H9 (cell line): Measurements from ENCODE around the gene CCDC187. TPM values are rescaled to one million over a fixed set of nuclear protein-coding genes. Genes with fewer than 3 reads are reported as not detected.

Experiments used
- DNase-seq: peaks from one replicate; pipeline ENCODE4 v3.0.0-alpha.2; 2017
- H2AFZ ChIP-seq: one replicate; pipeline ENCODE4 v1.6.1; 2013; ENCODE audit warnings: mild to moderate bottlenecking, low read length, control low read depth, moderate library complexity
- H2AK5ac ChIP-seq: 2 replicates; pipeline ENCODE4 v1.6.1; 2013; ENCODE audit warnings: low read length, control low read depth, mixed read lengths; ENCODE audit not compliant: insufficient read length
- H2BK120ac ChIP-seq: one replicate; pipeline ENCODE4 v1.6.1; 2013; ENCODE audit warnings: low read depth, mild to moderate bottlenecking, low read length, control low read depth, inconsistent platforms; ENCODE audit not compliant: poor library complexity, severe bottlenecking
- H2BK12ac ChIP-seq: 2 replicates; pipeline ENCODE4 v1.6.1; 2013; ENCODE audit warnings: low read length, control low read depth, mixed read lengths, low read depth; ENCODE audit not compliant: insufficient read length
- H2BK15ac ChIP-seq: 2 replicates; pipeline ENCODE4 v1.6.1; 2013; ENCODE audit warnings: low read depth, low read length, control low read depth
- H2BK20ac ChIP-seq: one replicate; pipeline ENCODE4 v1.6.1; 2013; ENCODE audit warnings: low read depth, mild to moderate bottlenecking, low read length, control low read depth, inconsistent platforms; ENCODE audit not compliant: poor library complexity, severe bottlenecking
- H2BK5ac ChIP-seq: 2 replicates; pipeline ENCODE4 v1.6.1; 2013; ENCODE audit warnings: low read length, control low read depth, mixed read lengths; ENCODE audit not compliant: insufficient read length
- H3K14ac ChIP-seq: 2 replicates; pipeline ENCODE4 v1.6.1; 2013; ENCODE audit warnings: low read length, control low read depth; ENCODE audit not compliant: insufficient read depth
- H3K18ac ChIP-seq: 2 replicates; pipeline ENCODE4 v1.6.1; 2013; ENCODE audit warnings: low read depth, mild to moderate bottlenecking, mixed read lengths, low read length, control low read depth; ENCODE audit not compliant: insufficient read length
- H3K23ac ChIP-seq: 2 replicates; pipeline ENCODE4 v1.6.1; 2013; ENCODE audit warnings: low read length, control low read depth, mixed read lengths, low read depth; ENCODE audit not compliant: insufficient read length
- H3K23me2 ChIP-seq: 2 replicates; pipeline ENCODE4 v1.6.1; 2013; ENCODE audit warnings: low read depth, mild to moderate bottlenecking, mixed read lengths, low read length, control low read depth; ENCODE audit not compliant: insufficient read length, poor library complexity, severe bottlenecking
- H3K27ac ChIP-seq: 2 replicates; pipeline ENCODE4 v1.5.1; 2013; ENCODE audit warnings: low read length, control low read depth, mixed read lengths, low read depth; ENCODE audit not compliant: insufficient read length
- H3K27me3 ChIP-seq: 2 replicates; pipeline ENCODE4 v1.6.1; 2013; ENCODE audit warnings: low read length, control low read depth, inconsistent platforms; ENCODE audit not compliant: insufficient read depth
- H3K4ac ChIP-seq: 2 replicates; pipeline ENCODE4 v1.6.1; 2013; ENCODE audit warnings: low read depth, mild to moderate bottlenecking, control low read depth, inconsistent platforms, low read length, moderate library complexity
- H3K4me1 ChIP-seq: 2 replicates; pipeline ENCODE4 v1.6.1; 2013; ENCODE audit warnings: low read length, control low read depth, inconsistent platforms; ENCODE audit not compliant: insufficient read depth
- H3K4me2 ChIP-seq: 2 replicates; pipeline ENCODE4 v1.6.1; 2013; ENCODE audit warnings: low read length, control low read depth, mixed read lengths; ENCODE audit not compliant: insufficient read length, insufficient read depth
- H3K56ac ChIP-seq: 2 replicates; pipeline ENCODE4 v1.6.1; 2013; ENCODE audit warnings: low read depth, mild to moderate bottlenecking, mixed read lengths, low read length, control low read depth; ENCODE audit not compliant: insufficient read length
- H3K79me1 ChIP-seq: 2 replicates; pipeline ENCODE4 v1.6.1; 2013; ENCODE audit warnings: low read depth, mild to moderate bottlenecking, moderate library complexity, low read length, control low read depth, inconsistent platforms; ENCODE audit not compliant: insufficient read depth, poor library complexity, severe bottlenecking
- H3K79me2 ChIP-seq: 2 replicates; pipeline ENCODE4 v1.6.1; 2013; ENCODE audit warnings: low read length, control low read depth, inconsistent platforms; ENCODE audit not compliant: insufficient read depth
- H3K9ac ChIP-seq: 2 replicates; pipeline ENCODE4 v1.6.1; 2013; ENCODE audit warnings: low read length, control low read depth, mixed read lengths; ENCODE audit not compliant: insufficient read length; ENCODE audit errors: extremely low read depth
- H3K9me3 ChIP-seq: one replicate; pipeline ENCODE4 v1.6.1; 2013; ENCODE audit warnings: low read depth, low read length, inconsistent platforms; ENCODE audit not compliant: control insufficient read depth
- H3T11ph ChIP-seq: one replicate; pipeline ENCODE4 v1.6.1; 2013; ENCODE audit warnings: mild to moderate bottlenecking, low read length, control low read depth, inconsistent platforms
- H4K20me1 ChIP-seq: one replicate; pipeline ENCODE4 v1.6.1; 2013; ENCODE audit not compliant: control insufficient read depth, insufficient read length, insufficient read depth
- H4K5ac ChIP-seq: 2 replicates; pipeline ENCODE4 v1.6.1; 2013; ENCODE audit warnings: low read depth, mild to moderate bottlenecking, mixed read lengths, low read length, control low read depth; ENCODE audit not compliant: insufficient read length
- H4K8ac ChIP-seq: replicated peaks from 2 replicates; pipeline ENCODE4 v1.6.1; 2013; ENCODE audit warnings: low read length, control low read depth, mixed read lengths, low read depth; ENCODE audit not compliant: insufficient read length
- H4K91ac ChIP-seq: 2 replicates; pipeline ENCODE4 v1.6.1; 2013; ENCODE audit warnings: low read depth, mild to moderate bottlenecking, moderate library complexity, mixed read lengths, low read length, control low read depth; ENCODE audit not compliant: insufficient read length
- H3K27ac Mint-ChIP-seq, 3 experiments: 2 replicates in 2 of 3; 3 replicates in 1 of 3; pipeline ENCODE4 v1.8.0; 2020 to 2021; ENCODE audit warnings: mixed read lengths in 3 of 3, mild to moderate bottlenecking in 1 of 3, moderate library complexity in 1 of 3
- H3K27me3 Mint-ChIP-seq: 2 replicates; pipeline ENCODE4 v1.8.0; 2021; ENCODE audit warnings: low read depth, mild to moderate bottlenecking, moderate library complexity, mixed read lengths
- H3K36me3 Mint-ChIP-seq, 3 experiments: 2 replicates in 2 of 3; 3 replicates in 1 of 3; pipeline ENCODE4 v1.8.0; 2020 to 2021; ENCODE audit warnings: low read depth in 3 of 3, mixed read lengths in 3 of 3; ENCODE audit not compliant: insufficient read depth in 1 of 3
- H3K4me1 Mint-ChIP-seq, 2 experiments: 2 replicates each; pipeline ENCODE4 v1.8.0; 2020; ENCODE audit warnings: mixed read lengths in 2 of 2
- H3K4me3 Mint-ChIP-seq, 2 experiments: 2 replicates in 1 of 2; 3 replicates in 1 of 2; pipeline ENCODE4 v1.8.0; 2020 to 2021; ENCODE audit warnings: mild to moderate bottlenecking in 2 of 2, mixed read lengths in 2 of 2, moderate library complexity in 1 of 2
- H3K9me3 Mint-ChIP-seq, 2 experiments: 2 replicates in 1 of 2; 3 replicates in 1 of 2; pipeline ENCODE4 v1.8.0; 2020; ENCODE audit warnings: mild to moderate bottlenecking in 2 of 2, mixed read lengths in 2 of 2, moderate library complexity in 1 of 2
- WGBS: extraction: QIAGEN DNeasy Blood & Tissue Kit; methylation state at CpG from one replicate; pipeline ENCODE4 v1.1.7; 2013; ENCODE audit warnings: missing lambda C conversion rate, low lambda C conversion rate, mixed read lengths; ENCODE audit not compliant: insufficient read length; ENCODE audit errors: extremely low coverage; 5-methylcytosine and 5-hydroxymethylcytosine counted together
- total RNA-seq: library from RNA; stranded (reverse); gene quantifications from 2 replicates; pipeline ENCODE4 v1.2.1, GENCODE V29; 2021
- TF ChIP-seq, protein P1 (sequence below): fragments of 200-600 bp; sonication (generic); conservative IDR thresholded peaks from 3 replicates; pipeline ENCODE4 v1.8.0; 2021; ENCODE audit warnings: antibody characterized with exemption, mild to moderate bottlenecking

The CCDC187 gene
- total RNA-seq, 1 experiment from 2014 or later, result 0.07 TPM

DNA sequence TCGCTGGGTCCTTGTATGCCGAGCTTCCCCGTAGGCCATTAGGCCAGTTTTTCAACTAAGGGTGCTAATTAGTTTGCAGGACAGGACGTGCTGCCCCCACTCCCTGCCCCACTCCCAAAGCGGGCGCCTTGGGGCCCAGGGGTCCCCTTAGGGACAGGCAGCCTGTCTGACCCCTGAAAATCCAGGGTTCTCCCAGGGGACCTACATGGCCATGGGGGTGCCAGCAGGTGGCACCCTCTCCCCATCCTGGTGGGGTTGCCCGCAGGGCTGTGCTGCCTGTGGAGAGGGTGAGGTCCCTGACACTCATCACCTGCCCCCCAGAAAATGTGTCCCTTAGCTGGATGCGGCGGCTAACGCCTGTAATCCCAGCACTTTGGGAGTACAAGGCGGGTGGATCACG lies 8.5 kb upstream of the CCDC187 start:
- Mint-ChIP-seq H3K27ac (no peak overlapping the region), H3K4me1 (no peaks in the 10 kb centered on the region), H3K27me3 (peaks cover 5% of the 10 kb centered on the region; the same call in 1 of the 2 replicates), H3K9me3 (peaks cover 13 to 15% of the 10 kb centered on the region in 2 experiments), H3K4me3 (no peak overlapping the region), H3K36me3 (peaks cover 6 to 19% (median 7%) of the 10 kb centered on the region in 3 experiments; a peak in 6 of 7 replicates)
- H3K4me1 ChIP-seq, result no peaks in the 10 kb centered on the region
- TF ChIP-seq, protein P1, sequence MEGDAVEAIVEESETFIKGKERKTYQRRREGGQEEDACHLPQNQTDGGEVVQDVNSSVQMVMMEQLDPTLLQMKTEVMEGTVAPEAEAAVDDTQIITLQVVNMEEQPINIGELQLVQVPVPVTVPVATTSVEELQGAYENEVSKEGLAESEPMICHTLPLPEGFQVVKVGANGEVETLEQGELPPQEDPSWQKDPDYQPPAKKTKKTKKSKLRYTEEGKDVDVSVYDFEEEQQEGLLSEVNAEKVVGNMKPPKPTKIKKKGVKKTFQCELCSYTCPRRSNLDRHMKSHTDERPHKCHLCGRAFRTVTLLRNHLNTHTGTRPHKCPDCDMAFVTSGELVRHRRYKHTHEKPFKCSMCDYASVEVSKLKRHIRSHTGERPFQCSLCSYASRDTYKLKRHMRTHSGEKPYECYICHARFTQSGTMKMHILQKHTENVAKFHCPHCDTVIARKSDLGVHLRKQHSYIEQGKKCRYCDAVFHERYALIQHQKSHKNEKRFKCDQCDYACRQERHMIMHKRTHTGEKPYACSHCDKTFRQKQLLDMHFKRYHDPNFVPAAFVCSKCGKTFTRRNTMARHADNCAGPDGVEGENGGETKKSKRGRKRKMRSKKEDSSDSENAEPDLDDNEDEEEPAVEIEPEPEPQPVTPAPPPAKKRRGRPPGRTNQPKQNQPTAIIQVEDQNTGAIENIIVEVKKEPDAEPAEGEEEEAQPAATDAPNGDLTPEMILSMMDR, result peak; percentile 61
- no peak overlapping the region for H2AFZ ChIP-seq
- no peak overlapping the region for H3K4me2 ChIP-seq
- no peak for DNase-seq
- H2BK120ac ChIP-seq, result no peak overlapping the region
- no peak overlapping the region for H3K23ac ChIP-seq
- no peak overlapping the region for H3K18ac ChIP-seq
- no peak overlapping the region for H3K9ac ChIP-seq
- H2AK5ac ChIP-seq, result no peak overlapping the region
- H3K27ac ChIP-seq, result no peak overlapping the region
- no peaks in the 10 kb centered on the region for H3K79me2 ChIP-seq
- H3K56ac ChIP-seq, result no peak overlapping the region
- no peak overlapping the region for H3K4ac ChIP-seq
- no peaks in the 10 kb centered on the region for H3K23me2 ChIP-seq
- H3K9me3 ChIP-seq, result no peaks in the 10 kb centered on the region
- no peaks in the 10 kb centered on the region for H3K79me1 ChIP-seq
- WGBS, result no CpG with 5 or more reads among the region's 12 CpGs
- H4K91ac ChIP-seq, result no peak overlapping the region
- H3K27me3 ChIP-seq, result no peaks in the 10 kb centered on the region
- H3K14ac ChIP-seq, result no peak overlapping the region
- H2BK5ac ChIP-seq, result no peak overlapping the region
- H4K8ac ChIP-seq, result no peak overlapping the region
- H2BK20ac ChIP-seq, result no peak overlapping the region
- no peak overlapping the region for H4K5ac ChIP-seq
- no peaks in the 10 kb centered on the region for H4K20me1 ChIP-seq
- no peak overlapping the region for H3T11ph ChIP-seq
- no peak overlapping the region for H2BK12ac ChIP-seq
- H2BK15ac ChIP-seq, result no peak overlapping the region
